ENCODE measurements around the gene ECT2.
"Not testable (repeated sequence)": the region's sequence is repeated elsewhere in the genome, so short reads cannot be mapped to it uniquely, and the experiment has no call there.

Gene ECT2

GRCh38 chr3:172804323-172804722, 53.8 kb downstream of the ECT2 start:
- no peak for DNase-seq (ENCODE audit: low read depth in 2 of 3, low spot score in 2 of 3)

GRCh38 chr3:172808969-172809546, 58.5 kb downstream of the ECT2 start:
- no peak for DNase-seq (ENCODE audit: low read depth in 2 of 3, low spot score in 2 of 3)

GRCh38 chr3:172811099-172811498, 60.6 kb downstream of the ECT2 start:
- DNase-seq (ENCODE audit: low read depth in 2 of 3, low spot score in 2 of 3), result no peak

GRCh38 chr3:172813462-172813861, 62.9 kb downstream of the ECT2 start:
- no peak for DNase-seq (ENCODE audit: low read depth in 2 of 3, low spot score in 2 of 3)

- DNase-seq (ENCODE audit: low read depth in 2 of 3, low spot score in 2 of 3), result no peak
Measured at GRCh38 chr3:172814738-172815137, 64.2 kb downstream of the ECT2 start.

- no peak for DNase-seq (ENCODE audit: low read depth in 2 of 3, low spot score in 2 of 3)
Measured at GRCh38 chr3:172815857-172816256, 65.3 kb downstream of the ECT2 start.

- DNase-seq (ENCODE audit: low read depth in 2 of 3, low spot score in 2 of 3), result no peak
Measured at GRCh38 chr3:172816281-172816680, 65.8 kb downstream of the ECT2 start.

GRCh38 chr3:172816968-172817367, 66.4 kb downstream of the ECT2 start:
- no peak for DNase-seq (ENCODE audit: low read depth in 2 of 3, low spot score in 2 of 3)

GRCh38 chr3:172820492-172820891, 70.0 kb downstream of the ECT2 start:
- no peak for DNase-seq (ENCODE audit: low read depth in 2 of 3, low spot score in 2 of 3)

- DNase-seq (ENCODE audit: low read depth in 2 of 3, low spot score in 2 of 3), result no peak
Measured at GRCh38 chr3:172824229-172824628, 73.7 kb downstream of the ECT2 start.

GRCh38 chr3:172827231-172827630, 76.7 kb downstream of the ECT2 start:
- not testable (repeated sequence) for DNase-seq (ENCODE audit: low read depth in 2 of 3, low spot score in 2 of 3)

GRCh38 chr3:172832983-172833382, 82.5 kb downstream of the ECT2 start:
- no peak for DNase-seq (ENCODE audit: low read depth in 2 of 3, low spot score in 2 of 3)

GRCh38 chr3:172836390-172836997, 86.0 kb downstream of the ECT2 start:
- DNase-seq (ENCODE audit: low read depth in 2 of 3, low spot score in 2 of 3), result no peak

- DNase-seq (ENCODE audit: low read depth in 2 of 3, low spot score in 2 of 3), result no peak
Measured at GRCh38 chr3:172839679-172840078, 89.2 kb downstream of the ECT2 start.

- no peak for DNase-seq (ENCODE audit: low read depth in 2 of 3, low spot score in 2 of 3)
Measured at GRCh38 chr3:172840463-172840862, 89.9 kb downstream of the ECT2 start.

- no peak for DNase-seq (ENCODE audit: low read depth in 2 of 3, low spot score in 2 of 3)
Measured at GRCh38 chr3:172840913-172841312, 90.4 kb downstream of the ECT2 start.

- no peak for DNase-seq (ENCODE audit: low read depth in 2 of 3, low spot score in 2 of 3)
Measured at GRCh38 chr3:172844428-172844827, 93.9 kb downstream of the ECT2 start.

GRCh38 chr3:172846103-172846561, 95.6 kb downstream of the ECT2 start:
- DNase-seq (ENCODE audit: low read depth in 2 of 3, low spot score in 2 of 3), result no peak

GRCh38 chr3:172846706-172847105, 96.2 kb downstream of the ECT2 start:
- no peak for DNase-seq (ENCODE audit: low read depth in 2 of 3, low spot score in 2 of 3)

GRCh38 chr3:172847292-172847691, 96.8 kb downstream of the ECT2 start:
- no peak for DNase-seq (ENCODE audit: low read depth in 2 of 3, low spot score in 2 of 3)

GRCh38 chr3:172848910-172849309, 98.4 kb downstream of the ECT2 start:
- DNase-seq (ENCODE audit: low read depth in 2 of 3, low spot score in 2 of 3), result no peak

GRCh38 chr3:172853005-172853404, 102.5 kb downstream of the ECT2 start:
- DNase-seq (ENCODE audit: low read depth in 2 of 3, low spot score in 2 of 3), result no peak
